T47D (cell line): ENCODE measurements around the gene TOX3.

Experiments
- DNase-seq, 2 experiments: peaks; one replicate each; pipeline versions ENCODE4 v3.0.0 to v3.0.0-alpha.2; 2011 to 2012; ENCODE audit warnings: low read depth in 1 of 2, low spot score in 1 of 2
- JUND ChIP-seq: IDR thresholded peaks from 2 replicates; pipeline ENCODE4 v1.6.1; 2012; ENCODE audit warnings: low read depth
- in situ Hi-C: cut with HindIII; loops from 2 replicates; pipeline ENCODE4 v1.10.0; 2016; ENCODE audit warnings: low sequenced_read_pairs, low pct_unique_long_range_greater_than_20kb

The TOX3 gene

GRCh38 chr16:52440248-52440647 is 106.7 kb downstream of the TOX3 start:
- in situ Hi-C loops: no loop called here
- DNase-seq: no peak
- TF ChIP-seq JUND: no peak

GRCh38 chr16:52439750-52440149 is 107.2 kb downstream of the TOX3 start:
- no peak for TF ChIP-seq JUND
- in situ Hi-C loops: no loop called here
- no peak for DNase-seq

- no peak for DNase-seq
- in situ Hi-C loops: no loop called here
- TF ChIP-seq JUND: no peak
These were observed 107.7 kb downstream of the TOX3 start for GRCh38 chr16:52439171-52439701.

- DNase-seq: no peak
- in situ Hi-C loops: no loop called here
- TF ChIP-seq JUND: no peak
These were observed 109.7 kb downstream of the TOX3 start for GRCh38 chr16:52437277-52437670.

- no peak for TF ChIP-seq JUND
- no peak for DNase-seq
- in situ Hi-C loops: no loop called here
These were observed 110.3 kb downstream of the TOX3 start for GRCh38 chr16:52436339-52437276.

- DNase-seq: no peak
- in situ Hi-C loops: no loop called here
- TF ChIP-seq JUND: no peak
These were observed 112.7 kb downstream of the TOX3 start for GRCh38 chr16:52434224-52434623.

GRCh38 chr16:52433643-52434042 is 113.3 kb downstream of the TOX3 start:
- in situ Hi-C loops: no loop called here
- TF ChIP-seq JUND: no peak
- DNase-seq: no peak

GRCh38 chr16:52424591-52424990 is 122.4 kb downstream of the TOX3 start:
- in situ Hi-C loops: no loop called here
- DNase-seq: no peak

GRCh38 chr16:52422307-52422706 is 124.6 kb downstream of the TOX3 start:
- in situ Hi-C loops: no loop called here
- no peak for TF ChIP-seq JUND

More at GRCh38 chr16:52424591-52424990, 122.4 kb downstream of the TOX3 start:
- no peak for TF ChIP-seq JUND

GRCh38 chr16:52418201-52418600 is 128.7 kb downstream of the TOX3 start:
- in situ Hi-C loops: no loop called here
- TF ChIP-seq JUND: no peak

More at GRCh38 chr16:52422307-52422706, 124.6 kb downstream of the TOX3 start:
- no peak for DNase-seq

GRCh38 chr16:52416888-52417287 is 130.1 kb downstream of the TOX3 start:
- no peak for DNase-seq
- in situ Hi-C loops: no loop called here
- no peak for TF ChIP-seq JUND

More at GRCh38 chr16:52418201-52418600, 128.7 kb downstream of the TOX3 start:
- DNase-seq: no peak

- TF ChIP-seq JUND: no peak
These were observed 135.9 kb downstream of the TOX3 start for GRCh38 chr16:52411011-52411410.

GRCh38 chr16:52408191-52408845 is 138.6 kb downstream of the TOX3 start:
- DNase-seq: no peak
- TF ChIP-seq JUND: no peak
- in situ Hi-C loops: no loop called here

More at GRCh38 chr16:52411011-52411410, 135.9 kb downstream of the TOX3 start:
- in situ Hi-C loops: no loop called here
- no peak for DNase-seq
